CMK (cell line): ENCODE data around the gene CDH1.
"Not testable (repeated sequence)": the region's sequence is repeated elsewhere in the genome, so short reads cannot be mapped to it uniquely, and the experiment has no call there.

ENCODE experiments used
- DNase-seq: peaks from one replicate; pipeline ENCODE4 v3.0.0-alpha.2; 2010; ENCODE audit warnings: low read depth

CDH1 gene

GRCh38 chr16:68762996-68763756 lies 26.1 kb downstream of the CDH1 start:
- DNase-seq = no peak

GRCh38 chr16:68764862-68765261 lies 27.8 kb downstream of the CDH1 start:
- no peak for DNase-seq

- DNase-seq = no peak
Measured at GRCh38 chr16:68767581-68767980, 30.5 kb downstream of the CDH1 start.

GRCh38 chr16:68768175-68768574 lies 31.1 kb downstream of the CDH1 start:
- no peak for DNase-seq

GRCh38 chr16:68768771-68769170 lies 31.7 kb downstream of the CDH1 start:
- no peak for DNase-seq

GRCh38 chr16:68770671-68771070 lies 33.6 kb downstream of the CDH1 start:
- no peak for DNase-seq

DNA sequence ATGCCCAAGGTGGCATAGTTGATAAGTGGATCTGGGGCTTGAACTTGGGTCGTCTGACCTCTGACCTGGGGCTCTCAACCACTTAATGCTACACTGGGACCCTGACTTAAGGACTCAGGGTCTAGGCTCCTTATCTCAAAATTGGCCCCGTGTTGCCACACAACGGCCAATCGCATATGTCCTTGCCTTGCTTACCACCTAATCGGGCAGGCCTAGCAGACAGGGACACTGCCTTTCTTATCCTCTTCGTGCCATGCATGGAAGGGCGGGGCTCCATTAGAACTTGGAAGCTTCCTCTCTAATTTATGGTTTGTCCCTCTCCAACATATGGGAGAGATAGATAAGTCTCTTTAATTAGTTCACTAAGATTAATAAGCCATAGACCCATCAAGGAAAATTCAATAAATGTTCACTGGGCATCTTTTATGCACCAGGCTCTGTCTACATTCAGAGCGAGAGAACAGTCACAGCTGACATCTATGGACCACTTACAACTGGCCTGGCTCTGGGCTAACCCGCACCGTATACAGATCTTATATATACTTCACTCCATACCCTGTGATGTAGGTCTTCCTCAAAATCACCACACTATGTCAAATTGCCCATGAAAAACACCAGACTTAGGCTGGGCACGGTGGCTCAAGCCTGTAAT lies 35.1 kb downstream of the CDH1 start:
- peak; percentile 42 for DNase-seq

DNA sequence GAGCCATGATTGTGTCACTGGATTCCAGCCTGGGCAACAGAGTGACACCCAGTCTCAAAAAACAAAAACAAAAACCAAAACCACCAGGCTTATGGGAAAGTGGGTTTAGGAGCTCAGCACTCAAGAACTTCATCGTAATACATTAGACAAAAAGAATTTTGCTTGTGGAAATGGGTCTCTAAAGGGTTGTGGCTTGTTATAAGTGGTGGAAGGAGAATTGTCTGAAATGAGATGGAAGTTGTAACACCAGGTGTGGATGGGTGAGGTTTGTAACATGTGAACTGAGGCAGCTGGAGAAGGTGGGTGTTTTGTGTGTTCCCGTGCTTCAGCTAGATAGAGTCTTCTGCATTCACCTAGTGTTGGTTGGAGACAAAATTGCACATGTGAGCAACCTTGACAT lies 35.8 kb downstream of the CDH1 start:
- DNase-seq = no peak

DNA sequence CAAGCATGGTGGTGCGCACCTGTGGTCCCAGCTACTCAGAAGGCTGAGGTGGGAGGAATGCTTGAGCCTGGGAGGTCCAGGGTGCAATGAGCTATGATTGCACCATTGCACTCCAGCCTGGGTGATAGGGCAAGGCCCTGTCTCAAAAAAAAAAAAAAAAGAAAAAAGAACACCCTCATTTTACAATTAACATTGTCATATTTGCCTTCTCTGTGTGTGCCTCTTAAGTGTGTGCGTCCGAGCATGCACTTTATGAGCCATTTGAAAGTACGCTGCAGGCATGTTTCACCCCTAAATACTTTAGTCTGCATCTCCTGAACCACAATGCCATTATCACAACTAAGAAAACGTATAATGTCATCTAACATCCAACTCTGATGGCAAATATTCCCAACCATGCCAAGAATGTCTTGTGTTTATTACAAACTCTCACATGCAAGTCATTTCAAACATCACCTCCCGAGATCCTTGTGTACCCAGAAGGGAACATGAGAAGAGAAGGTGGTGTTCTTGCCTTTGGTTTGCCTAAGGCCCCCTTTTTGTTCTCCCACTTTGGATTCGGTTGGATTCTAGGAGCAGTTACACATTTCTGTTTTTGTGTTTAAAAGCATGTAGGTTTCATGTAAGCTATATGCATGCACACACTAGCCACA lies 38.0 kb downstream of the CDH1 start:
- no peak for DNase-seq

DNA sequence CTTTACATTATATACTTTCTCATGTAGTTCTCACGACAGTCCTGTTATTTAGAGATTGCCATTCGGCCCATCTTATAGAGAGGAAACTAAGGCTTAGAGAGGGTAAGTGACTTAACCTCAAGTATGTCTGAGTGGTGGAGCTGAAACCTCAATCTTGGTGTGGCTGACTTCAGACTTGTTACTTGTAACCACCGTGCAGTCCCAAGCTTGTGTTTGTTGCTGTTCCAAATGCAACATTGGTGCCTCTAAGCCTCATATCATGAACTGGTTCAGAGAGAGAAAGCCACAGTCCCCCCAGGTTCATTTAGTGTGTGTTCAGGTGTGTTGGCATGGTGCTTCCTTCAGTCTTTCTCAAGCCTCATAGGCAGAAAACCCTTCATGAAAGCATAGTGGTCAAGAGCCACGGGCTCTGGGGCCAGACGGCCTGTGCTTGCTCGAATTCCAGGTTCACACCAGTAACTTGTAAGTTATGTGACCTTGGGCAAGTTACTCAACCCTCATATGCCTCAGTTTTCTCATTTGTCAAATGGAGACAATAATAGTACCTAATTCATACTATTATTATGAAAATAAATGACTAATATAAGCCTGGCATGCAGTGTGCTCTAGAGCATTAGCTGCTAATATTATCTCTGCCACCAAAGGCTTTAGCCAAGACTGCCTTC lies 39.9 kb downstream of the CDH1 start:
- no peak for DNase-seq

DNA sequence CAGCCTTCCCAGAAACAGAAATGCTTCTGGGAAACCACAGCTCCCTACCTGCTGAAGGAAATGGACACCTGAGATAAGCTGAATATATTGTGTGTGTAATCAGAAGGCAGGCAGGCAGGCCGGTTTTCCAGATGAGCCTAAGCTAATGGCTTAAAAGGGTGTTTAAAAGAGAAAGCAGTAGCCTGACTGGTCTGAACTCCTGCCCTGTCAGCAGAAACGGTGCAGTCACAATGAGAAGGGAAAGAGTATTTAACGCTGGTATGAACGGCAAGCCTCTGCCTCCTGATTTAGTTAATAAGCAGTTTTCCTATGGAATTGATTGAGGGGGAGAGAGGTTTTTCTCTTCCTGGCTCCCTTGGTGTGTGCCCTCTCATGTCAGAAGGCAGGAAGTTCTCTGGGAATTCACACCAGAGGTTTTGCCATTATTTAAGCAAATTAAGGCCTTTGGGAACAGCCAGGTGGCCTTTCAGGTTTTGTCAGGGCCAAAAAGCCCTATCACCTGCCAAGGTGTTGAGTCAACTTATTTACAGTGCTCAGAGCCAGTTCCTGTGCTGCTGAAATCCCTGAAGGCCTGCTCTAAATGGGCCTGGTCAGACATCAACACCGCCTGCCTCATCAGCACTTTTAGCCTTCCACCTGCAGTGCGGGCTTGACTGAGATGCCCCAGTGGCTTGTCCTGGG lies 41.6 kb downstream of the CDH1 start:
- no peak for DNase-seq

DNA sequence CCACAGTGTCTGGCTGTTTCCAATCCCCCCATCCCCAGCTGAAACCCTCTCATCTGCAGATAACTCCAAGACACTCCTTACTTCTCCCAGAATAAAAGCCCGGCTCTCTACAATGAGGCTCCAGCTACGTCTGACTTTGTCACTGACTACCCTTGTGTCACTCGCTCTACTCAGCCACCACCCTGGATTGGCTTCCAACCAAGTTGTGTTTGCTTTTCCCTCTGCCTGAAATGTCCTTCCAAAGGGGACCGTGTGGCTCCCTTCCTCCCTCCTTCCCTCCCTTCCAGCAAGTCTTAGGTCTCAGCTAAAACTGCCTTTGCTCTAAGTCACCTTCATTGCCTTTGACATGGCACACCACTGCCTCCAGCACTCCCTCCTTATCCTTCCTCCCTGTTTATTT lies 42.8 kb downstream of the CDH1 start:
- no peak for DNase-seq

DNA sequence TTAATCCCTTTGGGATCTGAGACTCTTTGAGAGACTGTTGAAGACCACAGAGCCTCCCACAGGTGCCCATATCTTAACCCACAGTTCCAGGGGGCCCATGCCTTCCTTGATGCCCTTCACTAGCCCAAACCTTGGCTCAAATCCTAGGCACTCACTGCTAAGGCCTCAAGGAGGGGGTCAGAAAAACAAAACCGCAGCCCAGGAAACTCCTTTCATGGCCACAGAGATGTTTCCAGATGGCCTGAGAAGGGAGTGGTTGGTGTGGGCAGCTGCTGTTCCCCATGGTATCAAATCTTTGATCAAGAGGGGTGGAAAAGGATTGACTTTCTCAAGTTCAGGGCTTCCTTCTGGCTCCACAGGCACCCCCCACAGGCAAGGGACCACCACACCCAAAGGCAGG lies 44.7 kb downstream of the CDH1 start:
- DNase-seq = no peak

- no peak for DNase-seq
Measured at GRCh38 chr16:68782198-68783174, 45.4 kb downstream of the CDH1 start.

- no peak for DNase-seq
Measured at GRCh38 chr16:68784226-68784625, 47.1 kb downstream of the CDH1 start.

GRCh38 chr16:68784721-68785120 lies 47.6 kb downstream of the CDH1 start:
- no peak for DNase-seq

DNA sequence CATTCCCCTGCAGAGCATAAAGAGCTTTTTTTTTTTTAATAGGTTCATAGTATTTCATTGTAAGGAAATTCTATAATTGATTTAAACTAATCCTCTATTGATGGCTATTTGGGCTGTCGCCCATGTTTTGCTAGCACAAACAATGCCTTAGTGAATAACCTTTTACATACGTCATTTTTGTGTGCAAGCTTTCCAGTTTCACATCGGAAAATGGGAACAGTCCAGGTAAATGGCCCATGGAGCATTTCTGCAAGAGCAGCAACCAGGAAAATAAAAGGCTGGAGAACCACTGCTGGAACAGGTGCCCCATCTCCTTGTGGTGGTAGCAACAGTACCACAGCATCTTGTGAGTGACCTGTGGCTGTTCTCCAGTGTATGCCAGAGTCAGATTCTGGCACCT lies 48.6 kb downstream of the CDH1 start:
- no peak for DNase-seq

GRCh38 chr16:68786685-68787418 lies 49.8 kb downstream of the CDH1 start:
- no peak for DNase-seq

DNA sequence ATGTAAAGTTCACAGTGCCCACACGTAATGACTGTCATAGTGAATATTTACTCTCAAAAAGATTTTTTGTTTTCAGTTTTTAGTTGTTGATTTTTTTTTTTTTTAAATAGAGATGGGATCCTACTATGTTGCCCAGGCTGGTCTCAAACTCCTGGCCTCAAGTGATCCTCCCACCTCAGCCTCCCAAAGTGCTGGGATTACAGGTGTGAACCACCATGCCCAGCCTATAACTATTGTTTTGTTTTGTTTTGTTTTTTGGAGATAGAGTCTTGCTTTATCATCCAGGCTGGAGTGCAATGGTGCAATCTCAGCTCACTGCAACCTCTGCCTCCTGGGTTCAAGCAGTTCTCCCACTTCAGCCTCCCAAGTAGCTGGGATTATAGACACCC lies 50.3 kb downstream of the CDH1 start:
- DNase-seq = not testable (repeated sequence)

DNA sequence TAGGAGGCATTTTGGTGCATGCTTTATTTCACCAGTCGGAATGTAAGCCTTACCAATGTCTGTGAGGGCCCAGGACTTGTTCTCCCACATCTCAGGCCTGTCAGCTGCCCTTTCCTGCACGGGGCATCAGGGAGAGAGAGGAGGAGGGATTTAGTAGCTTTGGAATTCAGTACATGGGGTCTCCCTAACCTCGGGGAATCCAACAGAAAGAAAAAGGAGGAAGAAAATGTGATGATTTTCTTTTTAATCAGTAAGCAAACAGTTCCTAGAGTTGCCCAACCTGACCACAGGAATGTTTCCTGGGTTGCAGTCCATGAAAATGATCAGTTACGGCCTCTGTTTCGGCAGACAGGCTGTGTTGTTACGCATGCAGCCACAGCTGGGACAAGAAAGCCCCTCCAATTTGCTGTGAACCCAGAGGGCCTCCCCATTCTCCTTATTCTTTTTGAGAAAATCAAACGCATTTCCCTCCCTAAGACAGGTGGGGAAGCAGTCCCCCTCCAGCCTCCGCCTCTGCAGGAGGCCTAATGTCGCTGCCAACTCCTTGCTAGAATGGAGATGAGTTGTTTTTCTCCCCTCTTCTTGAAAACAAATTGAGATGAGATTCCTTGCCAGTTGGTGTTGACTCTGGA lies 53.2 kb downstream of the CDH1 start:
- DNase-seq = no peak
